ENCODE data around the gene STAP2.
"Not testable (repeated sequence)": the region's sequence is repeated elsewhere in the genome, so short reads cannot be mapped to it uniquely, and the experiment has no call there.

Gene STAP2

GRCh38 chr19:4298810-4299550, 39.6 kb downstream of the STAP2 start:
- DNase-seq (ENCODE audit: low spot score), result no peak

- no peak for DNase-seq (ENCODE audit: low spot score)
Measured at GRCh38 chr19:4297901-4298809, 40.5 kb downstream of the STAP2 start.

DNA sequence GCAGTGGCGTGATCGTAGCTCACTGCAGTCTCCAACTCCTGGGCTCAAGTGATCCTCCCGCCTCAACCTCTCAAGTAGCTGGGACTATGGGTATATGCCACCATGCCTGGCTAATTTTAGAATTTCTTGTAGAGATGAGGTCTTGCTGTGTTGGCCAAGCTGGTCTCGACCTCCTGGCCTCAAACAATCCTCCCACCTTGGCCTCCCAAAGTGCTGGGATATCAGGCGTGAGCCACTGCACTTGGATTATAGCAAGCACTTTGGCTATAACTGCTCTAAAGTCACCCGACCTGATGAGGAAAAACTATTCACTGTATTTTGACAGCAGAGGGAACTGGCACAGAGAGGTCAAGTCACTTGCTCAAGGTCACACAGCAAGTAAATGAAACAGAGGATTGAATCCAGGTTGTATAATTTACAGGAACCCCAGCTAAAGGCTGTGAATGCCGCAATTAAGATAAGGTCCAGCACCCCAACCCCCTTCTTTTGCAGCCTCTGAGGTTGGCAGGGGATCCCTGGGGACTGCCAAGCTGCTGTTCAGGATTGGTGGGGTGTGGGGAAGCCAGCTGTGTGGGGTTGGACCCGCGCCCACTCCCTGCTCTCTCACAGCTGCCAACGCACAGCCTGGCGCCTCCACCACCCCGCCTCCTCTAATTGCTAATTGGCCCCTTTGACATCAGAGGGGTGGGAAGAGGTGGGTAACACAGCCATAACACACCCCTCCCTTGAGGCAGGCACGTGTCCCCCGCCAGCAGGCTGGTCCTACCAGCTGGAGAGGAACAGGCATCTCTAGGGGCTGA, 42.5 kb downstream of the STAP2 start:
- DNase-seq (ENCODE audit: low spot score), result no peak

- no peak for DNase-seq (ENCODE audit: low spot score)
Measured at GRCh38 chr19:4294389-4294788, 44.2 kb downstream of the STAP2 start.

DNA sequence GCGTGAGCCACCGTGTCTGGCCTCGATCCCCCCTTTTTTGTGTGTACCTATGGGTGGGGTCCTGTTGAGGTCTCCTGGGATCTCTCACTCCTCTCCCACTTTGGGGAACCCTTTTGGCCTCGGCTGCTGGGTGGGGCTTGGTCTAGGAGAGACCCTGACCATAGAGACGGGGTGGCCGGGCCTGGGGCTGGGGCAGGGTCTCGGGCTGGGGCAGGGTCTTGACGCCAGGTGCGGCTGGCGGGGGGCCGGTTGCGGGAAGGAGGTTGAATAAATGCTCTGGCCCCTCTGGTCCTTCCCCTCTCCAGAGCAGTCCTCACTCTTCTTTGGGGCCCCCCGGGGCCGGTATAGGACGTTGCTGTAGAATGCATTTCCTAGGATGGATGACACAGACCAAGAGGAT, 46.1 kb downstream of the STAP2 start:
- DNase-seq (ENCODE audit: low spot score), result no peak

DNA sequence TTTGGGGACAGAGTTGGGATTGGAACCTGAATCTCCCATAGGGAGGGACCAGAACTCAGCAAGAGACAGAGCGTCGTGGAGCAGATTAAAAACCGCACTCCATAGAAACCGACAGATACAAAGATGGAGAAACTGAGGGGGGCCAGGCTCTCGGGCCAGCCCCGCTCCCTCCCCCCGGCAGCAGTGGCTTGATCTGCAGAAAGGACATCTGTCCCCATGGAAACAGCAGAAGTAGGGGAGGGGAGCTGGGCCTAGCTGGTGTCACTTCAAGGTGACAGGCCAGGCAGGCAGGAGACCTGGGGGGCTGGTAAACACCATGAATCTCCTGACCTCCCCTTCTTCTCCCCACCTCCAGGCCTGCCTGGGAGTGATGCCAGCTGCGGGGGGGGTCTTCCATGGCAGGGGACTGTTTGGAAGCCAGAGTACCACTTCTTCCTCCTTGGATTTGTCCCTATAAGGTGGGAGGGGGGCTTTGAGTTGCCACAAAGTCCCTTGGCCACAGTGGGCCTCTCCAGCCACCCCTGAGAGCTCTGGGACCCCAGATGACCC, 47.4 kb downstream of the STAP2 start:
- DNase-seq (ENCODE audit: low spot score), result no peak

- peak; percentile 39 for DNase-seq (ENCODE audit: low spot score)
Measured at GRCh38 chr19:4288091-4288777, 50.4 kb downstream of the STAP2 start.

- not testable (repeated sequence) for DNase-seq (ENCODE audit: low spot score)
Measured at GRCh38 chr19:4286141-4286540, 52.5 kb downstream of the STAP2 start.

DNA sequence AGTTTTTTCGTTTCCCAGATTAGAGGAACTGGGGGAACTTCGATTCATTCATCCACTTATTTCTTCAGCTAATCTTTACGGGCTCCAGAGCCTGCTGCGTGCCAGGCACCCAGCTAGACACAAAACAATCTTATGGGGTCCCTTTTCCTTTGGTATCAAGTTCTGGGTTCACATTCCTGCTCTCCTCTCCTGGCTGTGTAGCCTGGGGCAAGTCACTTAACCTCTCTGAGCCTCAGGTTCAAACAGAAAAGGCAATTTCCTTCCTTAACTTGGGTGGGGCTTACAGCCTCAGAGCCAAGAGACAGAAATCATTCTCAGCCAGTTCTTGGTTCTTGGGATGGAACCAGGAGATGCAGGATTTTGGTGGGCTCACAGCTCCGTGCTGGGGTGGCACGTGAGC, 53.7 kb downstream of the STAP2 start:
- no peak for DNase-seq (ENCODE audit: low spot score)

GRCh38 chr19:4284176-4284958, 54.3 kb downstream of the STAP2 start:
- DNase-seq (ENCODE audit: low spot score), result peak; percentile 92

- DNase-seq (ENCODE audit: low spot score), result no peak
Measured at GRCh38 chr19:4279530-4280422, 58.9 kb downstream of the STAP2 start.

GRCh38 chr19:4279267-4279529, 59.4 kb downstream of the STAP2 start:
- no peak for DNase-seq (ENCODE audit: low spot score)

DNA sequence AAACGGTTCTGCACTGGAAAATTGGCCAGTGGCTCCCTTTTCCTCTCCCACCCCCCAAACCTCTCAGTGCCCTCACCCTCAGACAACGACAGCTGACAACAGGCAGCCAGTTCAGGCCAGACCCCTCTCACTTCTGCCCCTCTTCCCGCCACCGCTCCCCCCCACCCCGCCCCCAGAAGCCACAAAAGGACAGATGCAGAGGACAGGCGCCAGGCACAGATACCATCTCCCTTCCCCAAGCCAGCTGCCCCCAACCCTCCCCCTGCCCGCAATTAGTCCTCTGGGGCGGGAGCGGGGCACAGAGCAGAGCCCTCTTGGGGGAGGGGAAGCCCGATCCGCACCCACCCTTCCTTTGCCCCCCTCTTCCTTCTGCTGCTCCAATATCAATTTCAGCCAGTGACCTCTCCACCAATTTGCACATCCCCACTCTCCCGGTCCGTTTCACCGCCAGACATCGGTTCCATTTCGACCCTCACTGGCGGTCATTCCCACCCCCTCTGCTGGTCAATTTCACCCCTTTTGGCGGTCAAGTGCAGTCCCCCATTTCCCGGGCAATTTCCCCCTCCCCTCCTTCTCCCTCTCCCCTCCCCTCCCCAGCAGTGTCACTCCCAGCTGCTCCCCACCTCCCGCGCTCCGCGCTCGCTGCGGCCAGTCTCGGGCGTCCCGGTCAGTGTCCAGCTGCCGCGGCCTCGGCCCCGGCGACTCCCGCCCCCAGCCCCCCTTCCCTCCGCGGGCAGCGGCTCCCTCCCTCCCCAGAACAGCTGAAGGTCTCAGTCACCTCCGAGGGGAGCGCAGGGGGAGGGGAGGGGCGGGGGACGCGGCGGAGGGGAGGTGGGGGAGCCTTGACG, 60.0 kb downstream of the STAP2 start, which contains the start of gene SHD:
SHD (plus strand) TSS at position 848 of the 848 bp plus-strand sequence. CDS start 798 bp downstream, outside the sequence.
- no peak for DNase-seq (ENCODE audit: low spot score)

DNA sequence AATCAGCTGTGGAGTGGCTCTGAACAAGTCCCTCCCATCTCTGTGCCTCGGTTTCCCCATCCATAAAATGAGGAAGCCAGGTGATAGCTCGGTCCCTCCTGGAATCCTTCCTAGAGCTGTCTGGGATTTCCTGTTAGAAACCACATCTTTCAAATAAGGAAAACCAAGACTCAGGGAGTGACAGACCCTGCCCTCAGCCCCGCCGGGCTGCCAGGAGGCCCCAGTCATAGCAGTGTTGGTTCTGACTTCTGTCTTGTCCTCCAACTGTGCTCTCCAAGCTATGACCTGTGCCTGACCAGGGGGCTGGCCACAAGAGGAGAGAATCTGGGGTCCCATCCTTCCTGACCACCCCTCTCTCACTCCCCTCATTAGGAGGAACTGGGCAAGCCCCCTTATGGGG, 60.6 kb downstream of the STAP2 start:
- DNase-seq (ENCODE audit: low spot score), result no peak

DNA sequence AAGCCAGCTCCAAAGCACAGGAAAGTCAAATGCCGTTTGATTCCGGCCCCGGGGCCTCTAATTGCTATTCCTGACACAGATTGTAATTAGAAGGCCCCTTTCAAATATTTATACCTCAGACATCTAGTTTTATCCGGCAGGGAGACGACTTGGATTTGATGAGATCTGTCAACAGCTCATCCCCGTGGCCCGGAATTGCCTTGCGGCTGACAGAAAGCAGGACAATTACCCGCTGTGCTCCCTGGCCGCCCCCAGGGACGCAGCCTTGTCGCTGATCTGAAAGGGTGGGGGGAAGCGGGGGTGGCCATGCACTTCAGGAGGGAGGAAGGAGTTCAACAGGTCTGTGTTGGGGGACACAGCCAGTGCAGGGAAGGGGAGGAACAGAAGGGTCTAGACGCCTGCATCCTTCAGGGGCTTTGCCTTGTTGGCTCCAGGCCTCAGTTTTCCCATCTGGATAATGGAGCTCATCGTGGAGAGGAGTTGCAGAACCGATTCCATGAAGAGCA, 61.4 kb downstream of the STAP2 start:
- DNase-seq (ENCODE audit: low spot score), result no peak

- DNase-seq (ENCODE audit: low spot score), result not testable (repeated sequence)
Measured at GRCh38 chr19:4274321-4274686, 64.3 kb downstream of the STAP2 start.
